K562 (cell line): ENCODE results near the gene DCST1. TPM values are rescaled to one million over a fixed set of nuclear protein-coding genes. Genes with fewer than 3 reads are reported as not detected.
A peak's percentile ranks its signal among the peaks of the same experiment; 100 is the strongest.

Source experiments
- ATAC-seq: fragments of 200-7000 bp; cut with Tn5 transposase; 3 replicates; pipeline ENCODE4 v1.9.1; 2020; ENCODE audit warnings: moderate library complexity
- BruUV-seq: library from RNA; stranded (reverse); fragments of 400-500 nt; replicated peaks from 2 replicates; lab custom pipeline; 2021; lab: Mats Ljungman, UMichigan
- CTCF ChIA-PET: fragments of 300-600 bp; formaldehyde crosslinking; extraction: SDS; loops from one replicate; lab custom pipeline; 2021; ENCODE audit warnings: low intra/inter-chr PET ratio; lab: Yijun Ruan, JAX
- POLR2A ChIA-PET: fragments of 300-600, 350-650 bp; sonication (Branson Sonifier 250); formaldehyde crosslinking; extraction: SDS; loops from one replicate; lab custom pipeline; 2021; ENCODE audit warnings: antibody characterized with exemption, inconsistent platforms; lab: Yijun Ruan, JAX
- DNase-seq, 4 experiments: peaks; one replicate each; pipeline versions ENCODE4 v3.0.0 to v3.0.0-alpha.2; 2011 to 2018; ENCODE audit warnings: low spot score in 3 of 4, mixed read lengths in 3 of 4; ENCODE audit errors: extremely low read depth in 1 of 4
- FAIRE-seq: peaks from 2 replicates; lab custom pipeline; 2011; peaks lifted over from hg19 to GRCh38; lab: Jason Lieb, UNC
- H2AFZ ChIP-seq: 2 replicates; pipeline ENCODE4 v1.6.0; 2011; ENCODE audit warnings: low read depth, low read length, control low read depth, inconsistent platforms
- H3K27ac ChIP-seq: fragments of 200-600 bp; 3 replicates; pipeline ENCODE4 v1.8.0; 2011; ENCODE audit warnings: low read depth, mild to moderate bottlenecking, control low read depth, inconsistent platforms, low read length, moderate library complexity, mixed read lengths; ENCODE audit errors: extremely low read depth
- H3K27me3 ChIP-seq, 2 experiments: fragments of 300-600 bp in 1 of 2; 2 replicates in 1 of 2; 3 replicates in 1 of 2; pipeline versions ENCODE4 v1.6.0 to v1.8.0; 2011; ENCODE audit warnings: inconsistent platforms in 2 of 2, low read length in 2 of 2, mild to moderate bottlenecking in 1 of 2, mixed read lengths in 1 of 2, moderate library complexity in 1 of 2; ENCODE audit not compliant: control insufficient read depth in 2 of 2, insufficient read depth in 2 of 2
- H3K36me3 ChIP-seq: fragments of 300-600 bp; 3 replicates; pipeline ENCODE4 v1.8.0; 2011; ENCODE audit warnings: mild to moderate bottlenecking, low read length, inconsistent platforms; ENCODE audit not compliant: control insufficient read depth, insufficient read depth
- H3K4me1 ChIP-seq, 2 experiments: fragments of 200-600 bp in 1 of 2; replicated peaks in 1 of 2; 2 replicates in 1 of 2; 3 replicates in 1 of 2; pipeline versions ENCODE4 v1.5.1 to v1.8.0; 2011; ENCODE audit warnings: inconsistent platforms in 2 of 2, low read length in 2 of 2, mild to moderate bottlenecking in 1 of 2, mixed read lengths in 1 of 2, moderate library complexity in 1 of 2; ENCODE audit not compliant: control insufficient read depth in 2 of 2, insufficient read depth in 2 of 2
- H3K4me2 ChIP-seq: 2 replicates; pipeline ENCODE4 v1.6.1; 2011; ENCODE audit warnings: low read length, control low read depth, inconsistent platforms, mixed read lengths; ENCODE audit not compliant: insufficient read depth
- H3K4me3 ChIP-seq: fragments of 200-600 bp; sonication (generic), shearing (Covaris generic); 2 replicates; pipeline ENCODE4 v1.5.1; 2016; ENCODE audit warnings: control low read depth, inconsistent platforms
- H3K79me2 ChIP-seq: fragments of 200-600 bp; 3 replicates; pipeline ENCODE4 v1.8.0; 2011; ENCODE audit warnings: low read length, inconsistent platforms; ENCODE audit not compliant: control insufficient read depth, insufficient read depth
- H3K9ac ChIP-seq, 2 experiments: 2 replicates each; pipeline versions ENCODE4 v1.6.0 to v1.6.1; 2011; ENCODE audit warnings: low read depth in 2 of 2, low read length in 2 of 2, control low read depth in 1 of 2, inconsistent platforms in 1 of 2, mild to moderate bottlenecking in 1 of 2, mixed read lengths in 1 of 2; ENCODE audit not compliant: insufficient read depth in 1 of 2
- H3K9me1 ChIP-seq: one replicate; pipeline ENCODE4 v1.6.0; 2011; ENCODE audit warnings: inconsistent platforms, mild to moderate bottlenecking, low read length, moderate library complexity; ENCODE audit not compliant: control insufficient read depth, insufficient read depth
- H3K9me3 ChIP-seq: replicated peaks from 2 replicates; pipeline ENCODE4 v1.5.1; 2011; ENCODE audit warnings: low read depth, low read length, inconsistent platforms; ENCODE audit not compliant: control insufficient read depth, insufficient read depth
- H4K20me1 ChIP-seq: replicated peaks from 2 replicates; pipeline ENCODE4 v1.6.1; 2011; ENCODE audit warnings: low read length, inconsistent platforms, mixed read lengths; ENCODE audit not compliant: control insufficient read depth, insufficient read depth
- BRCA1 ChIP-seq, 2 experiments: fragments of 450-650 bp in 1 of 2; sonication (generic) in 1 of 2; formaldehyde crosslinking in 1 of 2; IDR thresholded peaks; 2 replicates each; pipeline versions ENCODE4 v1.5.0 to v1.6.1; 2017 to 2020; ENCODE audit warnings: mild to moderate bottlenecking in 1 of 2, missing genetic modification reagents in 1 of 2
- ETV1 ChIP-seq: fragments of 450-650 bp; conservative IDR thresholded peaks from 2 replicates; pipeline ENCODE4 v1.6.1; 2016; ENCODE audit warnings: missing genetic modification characterization, control low read depth, low read depth, missing compliant biosample characterization
- HIVEP1 ChIP-seq: fragments of 250-450 bp; sonication (Bioruptor Pico); IDR thresholded peaks from 2 replicates; pipeline ENCODE4 v1.4.0; 2020; ENCODE audit warnings: mild to moderate bottlenecking
- MCM3 ChIP-seq: fragments of 450-650 bp; IDR thresholded peaks from 2 replicates; pipeline ENCODE4 v1.6.1; 2016
- MYC ChIP-seq, 2 experiments: fragments of 250-450 bp in 1 of 2; sonication (Bioruptor Pico) in 1 of 2; IDR thresholded peaks; 2 replicates each; pipeline versions ENCODE4 v1.5.1 to v1.6.1; 2012 to 2021; ENCODE audit warnings: low read depth in 2 of 2, borderline replicate concordance in 1 of 2, improper control_type of control experiment in 1 of 2, low read length in 1 of 2, mild to moderate bottlenecking in 1 of 2, moderate library complexity in 1 of 2
- NCOA1 ChIP-seq: fragments of 450-650 bp; IDR thresholded peaks from 2 replicates; pipeline ENCODE4 v1.6.1; 2016; ENCODE audit warnings: low read depth
- NFRKB ChIP-seq: fragments of 450-650 bp; IDR thresholded peaks from 2 replicates; pipeline ENCODE4 v1.6.1; 2016; ENCODE audit warnings: low read depth
- NR2C1 ChIP-seq, 2 experiments: fragments of 450-650 bp; IDR thresholded peaks; 2 replicates each; pipeline ENCODE4 v1.6.1; 2017; ENCODE audit warnings: mild to moderate bottlenecking in 2 of 2, antibody characterized with exemption in 1 of 2, inconsistent platforms in 1 of 2, missing compliant biosample characterization in 1 of 2, missing genetic modification characterization in 1 of 2
- RBM22 ChIP-seq: fragments of 200-400 bp; formaldehyde crosslinking; IDR thresholded peaks from 2 replicates; pipeline ENCODE4 v1.6.1; 2018; ENCODE audit warnings: low read length, low read depth; ENCODE audit not compliant: poor library complexity, severe bottlenecking
- SMC3 ChIP-seq: conservative IDR thresholded peaks from 2 replicates; pipeline ENCODE4 v1.6.1; 2011; ENCODE audit warnings: low read depth, low read length, improper control_type of control experiment; ENCODE audit not compliant: insufficient read depth
- ZNF311 ChIP-seq: fragments of 250-450 bp; sonication (Bioruptor Pico); IDR thresholded peaks from 2 replicates; pipeline ENCODE4 v1.4.0; 2020; ENCODE audit warnings: mild to moderate bottlenecking, moderate library complexity
- ZNF445 ChIP-seq: fragments of 250-450 bp; sonication (Bioruptor Pico); IDR thresholded peaks from 2 replicates; pipeline ENCODE4 v1.4.0; 2020; ENCODE audit warnings: low read depth, mild to moderate bottlenecking, moderate library complexity
- ZNF589 ChIP-seq: fragments of 200-800 bp; sonication (Bioruptor generic); IDR thresholded peaks from 2 replicates; pipeline ENCODE4 v1.6.1; 2016; ENCODE audit warnings: low read depth, missing genetic modification characterization, missing compliant biosample characterization
- ZNF75A ChIP-seq: fragments of 450-650 bp; formaldehyde crosslinking; IDR thresholded peaks from 2 replicates; pipeline ENCODE4 v1.4.0; 2020; ENCODE audit warnings: mild to moderate bottlenecking
- WGBS: fragments of 100-300 bp; shearing (Covaris generic); methylation state at CpG from one replicate; pipeline ENCODE4 v1.1.6; 2016; ENCODE audit warnings: low coverage, mixed read lengths; ENCODE audit not compliant: insufficient coverage; ENCODE audit errors: missing lambda C conversion rate; 5-methylcytosine and 5-hydroxymethylcytosine counted together
- in situ Hi-C: fragments of 300-500 bp; cut with MboI; formaldehyde crosslinking; loops from 4 replicates; pipeline ENCODE4 v1.15.0; 2018; ENCODE audit warnings: inconsistent platforms, mixed read lengths
- intact Hi-C: fragments of 100-400 bp; cut with micrococcal nuclease; formaldehyde crosslinking; loops from 2 replicates; pipeline ENCODE4 v1.14.2; 2022
- polyA plus RNA-seq, 8 experiments: library from polyadenylated mRNA; depleted of rRNA in 4 of 8; stranded (reverse) in 5 of 8; unstranded in 3 of 8; fragments of >200 nt; fragmentation: Nextera tagmentation in 2 of 8; fragmentation: Illumina TruSeq in 1 of 8; extraction: Ambion mirVana in 2 of 8; extraction: Trizol in 1 of 8; gene quantifications; 2 replicates each; pipeline versions ENCODE4 v1.2.1 to v1.2.3, GENCODE V29; 2011 to 2014; ENCODE audit warnings: inconsistent platforms in 1 of 8, missing spikeins in 1 of 8
- total RNA-seq, 7 experiments: library from RNA; depleted of rRNA in 6 of 7; stranded (reverse); fragments of >200 nt in 6 of 7; fragmentation: Illumina TruSeq in 2 of 7; extraction: Trizol in 2 of 7; gene quantifications; 2 replicates each; pipeline versions ENCODE4 v1.2.1 to v1.2.3, GENCODE V29; 2011 to 2021; ENCODE audit warnings: low replicate concordance in 1 of 7
- TF ChIP-seq, protein P1 (sequence below): fragments of 200-800 bp; sonication (Bioruptor generic); IDR thresholded peaks from 2 replicates; pipeline ENCODE4 v1.6.1; 2017; ENCODE audit warnings: missing genetic modification characterization, missing compliant biosample characterization
- TF ChIP-seq, protein P2 (sequence below): sonication (generic); formaldehyde crosslinking; IDR thresholded peaks from 2 replicates; pipeline ENCODE4 v1.8.1; 2023; ENCODE audit warnings: mild to moderate bottlenecking, missing genetic modification reagents

DCST1 gene
- total and polyA plus RNA-seq, 9 of the 15 experiments (the other 6 are each of a cell fraction or from before 2014, with no cell fraction given): not detected

DNA sequence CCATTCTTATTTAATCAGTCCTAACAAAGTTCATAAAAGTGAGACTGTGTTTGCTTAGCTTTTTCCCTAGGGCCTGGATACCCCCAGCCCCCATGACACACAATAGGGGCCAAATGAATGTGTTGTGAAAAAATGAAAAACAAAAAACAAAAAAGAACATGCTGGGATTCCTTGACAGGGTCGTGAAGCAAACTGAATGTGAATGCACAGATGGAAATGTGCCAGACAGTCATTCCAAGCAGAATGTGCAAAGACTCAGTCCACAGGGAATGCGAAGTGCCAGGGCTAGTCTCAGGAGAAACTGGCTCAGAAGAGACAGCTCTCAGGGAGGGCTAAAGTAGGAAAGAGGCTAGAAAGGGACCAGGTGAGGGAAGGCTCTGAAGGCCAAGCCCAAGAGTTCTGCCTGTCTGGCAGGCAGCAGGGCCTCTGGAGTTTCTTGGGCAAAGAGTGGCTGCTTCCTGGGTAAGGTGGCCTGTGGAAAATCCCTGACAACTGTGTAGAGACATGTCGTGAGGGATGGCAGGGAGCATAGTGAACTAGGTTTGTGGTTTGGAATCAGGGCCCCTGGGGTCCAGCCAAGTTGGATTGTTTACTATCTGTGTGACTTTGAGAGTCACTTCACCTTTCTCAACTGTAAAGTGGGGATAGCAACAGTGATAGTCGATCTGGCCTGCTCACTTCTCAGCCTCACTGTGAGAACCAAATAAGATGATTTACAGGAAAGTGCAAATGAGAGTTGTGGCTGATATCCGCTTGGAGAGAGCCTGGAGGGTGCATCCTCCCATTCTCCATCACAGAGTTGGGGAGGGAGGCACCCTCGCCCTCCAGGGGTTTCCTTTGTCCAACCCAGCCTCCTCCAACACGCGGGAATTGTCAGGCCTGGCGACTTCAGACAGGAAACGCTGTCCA, 16.3 kb downstream of the DCST1 start:
- H3K36me3 ChIP-seq: peaks cover 14% of the 10 kb centered on the region; the same call in 1 of the 3 replicates
- peak overlapping the region; percentile 90 to 96 for H3K9ac ChIP-seq
- POLR2A ChIA-PET: interaction anchor here (0.6 kb wide), 2 partner anchors 14 to 23 kb away, joined by 3 to 4 read pairs; no protein-coding TSS in a partner anchor
- H2AFZ ChIP-seq: peak overlapping the region; percentile 95
- H3K4me2 ChIP-seq: peak overlapping the region; percentile 99
- FAIRE-seq (peak; percentile 32), ATAC-seq (no peak), DNase-seq (no peak)
- H3K9me1 ChIP-seq: peaks cover 4% of the 10 kb centered on the region
- H3K4me1 ChIP-seq: peaks cover 29 to 51% of the 10 kb centered on the region in 2 experiments
- intact Hi-C loops (loop anchor here (5.0 kb wide), 2 partner anchors 32 to 48 kb away; partner anchors contain the start of gene ZBTB7B), in situ Hi-C loops (no loop called here)
- peaks cover 19% of the 10 kb centered on the region for H3K79me2 ChIP-seq
- H3K9me3 ChIP-seq: no peaks in the 10 kb centered on the region
- 17% methylated on average over 9 of the region's 10 CpGs for WGBS
- CTCF ChIA-PET: interaction anchor here (0.6 to 1.4 kb wide), 3 partner anchors 34 to 88 kb away, joined by 3 to 4 read pairs (median 3); partner anchors contain the start of gene PYGO2
- no peaks in the 10 kb centered on the region for H3K27me3 ChIP-seq
- peak overlapping the region; percentile 83 for H3K27ac ChIP-seq
- H4K20me1 ChIP-seq: peaks cover 6% of the 10 kb centered on the region; the same call in 1 of the 2 replicates
- BruUV-seq: TSS peak; percentile 86
- peak overlapping the region; percentile 80 for H3K4me3 ChIP-seq
- TF ChIP-seq, protein P1, sequence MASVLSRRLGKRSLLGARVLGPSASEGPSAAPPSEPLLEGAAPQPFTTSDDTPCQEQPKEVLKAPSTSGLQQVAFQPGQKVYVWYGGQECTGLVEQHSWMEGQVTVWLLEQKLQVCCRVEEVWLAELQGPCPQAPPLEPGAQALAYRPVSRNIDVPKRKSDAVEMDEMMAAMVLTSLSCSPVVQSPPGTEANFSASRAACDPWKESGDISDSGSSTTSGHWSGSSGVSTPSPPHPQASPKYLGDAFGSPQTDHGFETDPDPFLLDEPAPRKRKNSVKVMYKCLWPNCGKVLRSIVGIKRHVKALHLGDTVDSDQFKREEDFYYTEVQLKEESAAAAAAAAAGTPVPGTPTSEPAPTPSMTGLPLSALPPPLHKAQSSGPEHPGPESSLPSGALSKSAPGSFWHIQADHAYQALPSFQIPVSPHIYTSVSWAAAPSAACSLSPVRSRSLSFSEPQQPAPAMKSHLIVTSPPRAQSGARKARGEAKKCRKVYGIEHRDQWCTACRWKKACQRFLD (CRISPR knock-in tag): no peak
- TF ChIP-seq ETV1: peak; percentile 80
- TF ChIP-seq NCOA1: 0 out of 2 replicates have a peak, but pooled peaks have one; percentile 24
- TF ChIP-seq MCM3: no peak
- no peak for TF ChIP-seq ZNF75A (CRISPR knock-in tag)
- 0 out of 2 replicates have a peak, but pooled peaks have one; percentile 63 for TF ChIP-seq NFRKB
- TF ChIP-seq, protein P2, sequence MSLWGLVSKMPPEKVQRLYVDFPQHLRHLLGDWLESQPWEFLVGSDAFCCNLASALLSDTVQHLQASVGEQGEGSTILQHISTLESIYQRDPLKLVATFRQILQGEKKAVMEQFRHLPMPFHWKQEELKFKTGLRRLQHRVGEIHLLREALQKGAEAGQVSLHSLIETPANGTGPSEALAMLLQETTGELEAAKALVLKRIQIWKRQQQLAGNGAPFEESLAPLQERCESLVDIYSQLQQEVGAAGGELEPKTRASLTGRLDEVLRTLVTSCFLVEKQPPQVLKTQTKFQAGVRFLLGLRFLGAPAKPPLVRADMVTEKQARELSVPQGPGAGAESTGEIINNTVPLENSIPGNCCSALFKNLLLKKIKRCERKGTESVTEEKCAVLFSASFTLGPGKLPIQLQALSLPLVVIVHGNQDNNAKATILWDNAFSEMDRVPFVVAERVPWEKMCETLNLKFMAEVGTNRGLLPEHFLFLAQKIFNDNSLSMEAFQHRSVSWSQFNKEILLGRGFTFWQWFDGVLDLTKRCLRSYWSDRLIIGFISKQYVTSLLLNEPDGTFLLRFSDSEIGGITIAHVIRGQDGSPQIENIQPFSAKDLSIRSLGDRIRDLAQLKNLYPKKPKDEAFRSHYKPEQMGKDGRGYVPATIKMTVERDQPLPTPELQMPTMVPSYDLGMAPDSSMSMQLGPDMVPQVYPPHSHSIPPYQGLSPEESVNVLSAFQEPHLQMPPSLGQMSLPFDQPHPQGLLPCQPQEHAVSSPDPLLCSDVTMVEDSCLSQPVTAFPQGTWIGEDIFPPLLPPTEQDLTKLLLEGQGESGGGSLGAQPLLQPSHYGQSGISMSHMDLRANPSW (CRISPR knock-in tag): 0 out of 2 replicates have a peak, but pooled peaks have one; percentile 2
- no peak for TF ChIP-seq RBM22
- TF ChIP-seq BRCA1 (IDR thresholded peaks at IDR 0.05): no peak
- no peak for TF ChIP-seq BRCA1 (CRISPR knock-in tag; IDR thresholded peaks at IDR 0.05)
- peak; percentile 56; the same call in 1 of the 2 replicates for TF ChIP-seq ZNF311 (CRISPR knock-in tag)
- no peak for TF ChIP-seq HIVEP1 (CRISPR knock-in tag)
- TF ChIP-seq MYC (IDR thresholded peaks at IDR 0.05; ENCODE audit: low read depth, low read length): no peak
- TF ChIP-seq MYC (CRISPR knock-in tag; IDR thresholded peaks at IDR 0.05; ENCODE audit: borderline replicate concordance, low read depth): no peak
- no peak for TF ChIP-seq SMC3
- TF ChIP-seq ZNF445 (CRISPR knock-in tag): no peak
- peak; percentile 93 for TF ChIP-seq ZNF589
- no peak for TF ChIP-seq NR2C1 (IDR thresholded peaks at IDR 0.05)
- TF ChIP-seq NR2C1 (tag; IDR thresholded peaks at IDR 0.05): peak; percentile 73
